HepG2 (cell line): ENCODE results near the gene PRUNE1. TPM values are rescaled to one million over a fixed set of nuclear protein-coding genes. Genes with fewer than 3 reads are reported as not detected.

Experiments
- DMAP1 ChIP-seq: IDR thresholded peaks from 2 replicates; pipeline ENCODE4 v1.6.1; 2016
- ELF3 ChIP-seq: IDR thresholded peaks from 2 replicates; pipeline ENCODE4 v1.6.1; 2016; ENCODE audit warnings: missing genetic modification reagents, missing compliant biosample characterization
- ETV5 ChIP-seq: IDR thresholded peaks from 2 replicates; pipeline ENCODE4 v1.6.1; 2018; ENCODE audit warnings: missing biosample characterization, missing genetic modification reagents, inconsistent platforms, borderline replicate concordance
- FOSL2 ChIP-seq: sonication (generic); formaldehyde crosslinking; IDR thresholded peaks from 2 replicates; pipeline ENCODE4 v1.4.0; 2020; ENCODE audit warnings: missing genetic modification reagents
- FOXM1 ChIP-seq: sonication (generic); formaldehyde crosslinking; IDR thresholded peaks from 2 replicates; pipeline ENCODE4 v1.5.0; 2020; ENCODE audit warnings: missing genetic modification reagents
- GABPA ChIP-seq, 2 experiments: IDR thresholded peaks; 2 replicates each; pipeline ENCODE4 v1.6.1; 2011 to 2016; ENCODE audit warnings: low read depth in 2 of 2, low read length in 1 of 2, missing biosample characterization in 1 of 2, missing genetic modification characterization in 1 of 2
- GATAD2A ChIP-seq: IDR thresholded peaks from 2 replicates; pipeline ENCODE4 v1.6.1; 2016
- NR2F6 ChIP-seq, 2 experiments: IDR thresholded peaks; 2 replicates each; pipeline ENCODE4 v1.6.1; 2016; ENCODE audit warnings: antibody characterized with exemption in 1 of 2, mild to moderate bottlenecking in 1 of 2
- RARA ChIP-seq: IDR thresholded peaks from 2 replicates; pipeline ENCODE4 v1.6.1; 2016; ENCODE audit warnings: missing genetic modification reagents, missing compliant biosample characterization
- SALL1 ChIP-seq: sonication (generic); formaldehyde crosslinking; IDR thresholded peaks from 2 replicates; pipeline ENCODE4 v1.8.0; 2022; ENCODE audit warnings: mild to moderate bottlenecking, missing genetic modification reagents
- SNAPC2 ChIP-seq: sonication (generic); formaldehyde crosslinking; IDR thresholded peaks from 2 replicates; pipeline ENCODE4 v1.8.1; 2022; ENCODE audit warnings: mild to moderate bottlenecking, missing genetic modification reagents
- SOX6 ChIP-seq, 2 experiments: fragments of 450-650 bp in 1 of 2; sonication (generic) in 1 of 2; formaldehyde crosslinking in 1 of 2; IDR thresholded peaks; 2 replicates each; pipeline versions ENCODE4 v1.4.0 to v1.6.1; 2017 to 2020; ENCODE audit warnings: antibody characterized with exemption in 1 of 2, mild to moderate bottlenecking in 1 of 2, missing genetic modification reagents in 1 of 2
- ZFY ChIP-seq: sonication (generic); formaldehyde crosslinking; IDR thresholded peaks from 2 replicates; pipeline ENCODE4 v1.4.0; 2020; ENCODE audit warnings: missing genetic modification reagents
- ZKSCAN5 ChIP-seq: sonication (generic); formaldehyde crosslinking; IDR thresholded peaks from 2 replicates; pipeline ENCODE4 v1.5.1; 2020; ENCODE audit warnings: mild to moderate bottlenecking, missing genetic modification reagents
- ZNF577 ChIP-seq: sonication (generic); formaldehyde crosslinking; IDR thresholded peaks from 2 replicates; pipeline ENCODE4 v1.4.0; 2020; ENCODE audit warnings: mild to moderate bottlenecking, low read depth, missing genetic modification reagents, borderline replicate concordance
- ZSCAN9 ChIP-seq: IDR thresholded peaks from 2 replicates; pipeline ENCODE4 v1.6.1; 2016; ENCODE audit warnings: borderline replicate concordance
- polyA plus RNA-seq, 8 experiments: library from polyadenylated mRNA; depleted of rRNA in 3 of 8; stranded (reverse) in 7 of 8; unstranded in 1 of 8; fragments of >200 nt; fragmentation: Illumina TruSeq in 4 of 8; extraction: Trizol in 4 of 8; gene quantifications; 2 replicates each; pipeline versions ENCODE4 v1.2.1 to v1.2.3, GENCODE V29; 2011 to 2016; ENCODE audit warnings: low read depth in 4 of 8, missing spikeins in 1 of 8, mixed read lengths in 1 of 8; ENCODE audit not compliant: insufficient read depth in 1 of 8
- total RNA-seq, 5 experiments: library from RNA; depleted of rRNA; stranded (reverse); fragments of >200 nt; fragmentation: Illumina TruSeq; extraction: Trizol; gene quantifications; 2 replicates each; pipeline ENCODE4 v1.2.3, GENCODE V29; 2016; ENCODE audit warnings: low read depth in 1 of 5
- TF ChIP-seq, protein P1 (sequence below), 2 experiments: sonication (generic) in 1 of 2; formaldehyde crosslinking in 1 of 2; IDR thresholded peaks; 2 replicates each; pipeline versions ENCODE4 v1.4.0 to v1.6.1; 2018 to 2020; ENCODE audit warnings: missing genetic modification reagents in 2 of 2, borderline replicate concordance in 1 of 2, low read depth in 1 of 2, mild to moderate bottlenecking in 1 of 2, missing biosample characterization in 1 of 2
- TF ChIP-seq, protein P2 (sequence below): sonication (generic); formaldehyde crosslinking; IDR thresholded peaks from 2 replicates; pipeline ENCODE4 v1.9.0; 2022; ENCODE audit warnings: missing genetic modification reagents, mild to moderate bottlenecking, borderline replicate concordance
- TF ChIP-seq, protein P3 (sequence below): IDR thresholded peaks from 2 replicates; pipeline ENCODE4 v1.4.0; 2020; ENCODE audit warnings: mild to moderate bottlenecking, missing genetic modification reagents
- TF ChIP-seq, protein P4 (sequence below): IDR thresholded peaks from 2 replicates; pipeline ENCODE4 v1.6.1; 2018; ENCODE audit warnings: missing genetic modification reagents, mild to moderate bottlenecking, missing compliant biosample characterization

The PRUNE1 gene
- total and polyA plus RNA-seq, 2 of the 13 experiments (the other 11 are each of a cell fraction or from before 2014, with no cell fraction given), result 19.0 to 31.9 TPM

DNA sequence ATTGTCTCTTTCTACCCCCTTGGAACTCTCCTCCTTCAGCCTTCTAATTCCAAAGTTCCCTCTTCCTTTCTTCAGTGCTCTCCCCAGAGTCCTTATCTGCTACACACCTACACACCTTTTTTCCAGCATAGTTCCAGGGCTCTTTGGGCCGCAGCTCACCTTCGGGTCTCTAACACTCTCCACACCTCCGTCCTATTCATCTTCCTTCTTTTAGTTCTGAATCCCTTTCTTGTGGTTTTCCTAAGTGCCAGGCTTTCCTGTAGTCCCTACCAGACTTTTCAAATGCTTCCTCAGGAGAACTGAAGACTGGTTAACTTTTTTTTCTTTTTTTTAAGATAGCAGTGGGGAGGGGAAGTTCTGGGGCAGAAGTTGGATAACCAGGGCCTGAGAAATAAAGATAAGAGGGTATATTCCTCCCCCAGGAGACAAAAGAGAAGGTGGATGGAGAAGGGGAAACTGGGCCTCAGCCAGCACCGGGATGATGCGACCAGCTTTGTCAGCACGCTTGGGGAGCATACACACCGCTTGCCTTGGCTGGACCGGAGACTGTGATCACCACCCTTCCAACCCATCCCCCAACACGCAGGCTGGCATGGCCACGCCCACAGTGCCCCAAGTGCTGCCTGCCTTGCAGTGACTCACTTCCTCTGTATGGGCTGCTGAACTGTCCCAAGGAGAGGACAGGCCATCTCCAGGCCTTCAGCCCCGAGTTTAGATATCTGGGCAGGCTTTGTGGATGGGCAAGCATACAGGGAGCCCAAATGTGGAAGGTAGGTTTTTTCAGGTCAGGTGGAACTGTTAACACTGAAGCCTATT is 31.2 kb upstream of the PRUNE1 start (continued):
- TF ChIP-seq, protein P1, sequence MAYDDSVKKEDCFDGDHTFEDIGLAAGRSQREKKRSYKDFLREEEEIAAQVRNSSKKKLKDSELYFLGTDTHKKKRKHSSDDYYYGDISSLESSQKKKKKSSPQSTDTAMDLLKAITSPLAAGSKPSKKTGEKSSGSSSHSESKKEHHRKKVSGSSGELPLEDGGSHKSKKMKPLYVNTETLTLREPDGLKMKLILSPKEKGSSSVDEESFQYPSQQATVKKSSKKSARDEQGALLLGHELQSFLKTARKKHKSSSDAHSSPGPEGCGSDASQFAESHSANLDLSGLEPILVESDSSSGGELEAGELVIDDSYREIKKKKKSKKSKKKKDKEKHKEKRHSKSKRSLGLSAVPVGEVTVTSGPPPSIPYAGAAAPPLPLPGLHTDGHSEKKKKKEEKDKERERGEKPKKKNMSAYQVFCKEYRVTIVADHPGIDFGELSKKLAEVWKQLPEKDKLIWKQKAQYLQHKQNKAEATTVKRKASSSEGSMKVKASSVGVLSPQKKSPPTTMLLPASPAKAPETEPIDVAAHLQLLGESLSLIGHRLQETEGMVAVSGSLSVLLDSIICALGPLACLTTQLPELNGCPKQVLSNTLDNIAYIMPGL (CRISPR knock-in tag; IDR thresholded peaks at IDR 0.05; ENCODE audit: borderline replicate concordance in 1 of 2, low read depth in 1 of 2), result peak in 1 of 2 experiments; percentile 62; a peak in 1 of 4 replicates
- peak; percentile 37; the same call in 1 of the 2 replicates for TF ChIP-seq RARA (CRISPR knock-in tag)
- peak; percentile 37; the same call in 1 of the 2 replicates for TF ChIP-seq DMAP1 (CRISPR knock-in tag)
- no peak for TF ChIP-seq NR2F6 (IDR thresholded peaks at IDR 0.05)
- peak; percentile 30; the same call in 1 of the 2 replicates for TF ChIP-seq NR2F6 (CRISPR knock-in tag; IDR thresholded peaks at IDR 0.05)
- TF ChIP-seq ELF3 (CRISPR knock-in tag), result peak; percentile 69
- peak; percentile 93 for TF ChIP-seq ETV5 (CRISPR knock-in tag)
- peak; percentile 98 for TF ChIP-seq FOSL2 (CRISPR knock-in tag)
- no peak for TF ChIP-seq SALL1 (CRISPR knock-in tag)
- TF ChIP-seq, protein P2, sequence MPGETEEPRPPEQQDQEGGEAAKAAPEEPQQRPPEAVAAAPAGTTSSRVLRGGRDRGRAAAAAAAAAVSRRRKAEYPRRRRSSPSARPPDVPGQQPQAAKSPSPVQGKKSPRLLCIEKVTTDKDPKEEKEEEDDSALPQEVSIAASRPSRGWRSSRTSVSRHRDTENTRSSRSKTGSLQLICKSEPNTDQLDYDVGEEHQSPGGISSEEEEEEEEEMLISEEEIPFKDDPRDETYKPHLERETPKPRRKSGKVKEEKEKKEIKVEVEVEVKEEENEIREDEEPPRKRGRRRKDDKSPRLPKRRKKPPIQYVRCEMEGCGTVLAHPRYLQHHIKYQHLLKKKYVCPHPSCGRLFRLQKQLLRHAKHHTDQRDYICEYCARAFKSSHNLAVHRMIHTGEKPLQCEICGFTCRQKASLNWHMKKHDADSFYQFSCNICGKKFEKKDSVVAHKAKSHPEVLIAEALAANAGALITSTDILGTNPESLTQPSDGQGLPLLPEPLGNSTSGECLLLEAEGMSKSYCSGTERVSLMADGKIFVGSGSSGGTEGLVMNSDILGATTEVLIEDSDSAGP (CRISPR knock-in tag), result peak; percentile 59; the same call in 1 of the 2 replicates
- 0 out of 2 replicates have a peak, but pooled peaks have one; percentile 40 for TF ChIP-seq ZSCAN9 (CRISPR knock-in tag)
- TF ChIP-seq, protein P3, sequence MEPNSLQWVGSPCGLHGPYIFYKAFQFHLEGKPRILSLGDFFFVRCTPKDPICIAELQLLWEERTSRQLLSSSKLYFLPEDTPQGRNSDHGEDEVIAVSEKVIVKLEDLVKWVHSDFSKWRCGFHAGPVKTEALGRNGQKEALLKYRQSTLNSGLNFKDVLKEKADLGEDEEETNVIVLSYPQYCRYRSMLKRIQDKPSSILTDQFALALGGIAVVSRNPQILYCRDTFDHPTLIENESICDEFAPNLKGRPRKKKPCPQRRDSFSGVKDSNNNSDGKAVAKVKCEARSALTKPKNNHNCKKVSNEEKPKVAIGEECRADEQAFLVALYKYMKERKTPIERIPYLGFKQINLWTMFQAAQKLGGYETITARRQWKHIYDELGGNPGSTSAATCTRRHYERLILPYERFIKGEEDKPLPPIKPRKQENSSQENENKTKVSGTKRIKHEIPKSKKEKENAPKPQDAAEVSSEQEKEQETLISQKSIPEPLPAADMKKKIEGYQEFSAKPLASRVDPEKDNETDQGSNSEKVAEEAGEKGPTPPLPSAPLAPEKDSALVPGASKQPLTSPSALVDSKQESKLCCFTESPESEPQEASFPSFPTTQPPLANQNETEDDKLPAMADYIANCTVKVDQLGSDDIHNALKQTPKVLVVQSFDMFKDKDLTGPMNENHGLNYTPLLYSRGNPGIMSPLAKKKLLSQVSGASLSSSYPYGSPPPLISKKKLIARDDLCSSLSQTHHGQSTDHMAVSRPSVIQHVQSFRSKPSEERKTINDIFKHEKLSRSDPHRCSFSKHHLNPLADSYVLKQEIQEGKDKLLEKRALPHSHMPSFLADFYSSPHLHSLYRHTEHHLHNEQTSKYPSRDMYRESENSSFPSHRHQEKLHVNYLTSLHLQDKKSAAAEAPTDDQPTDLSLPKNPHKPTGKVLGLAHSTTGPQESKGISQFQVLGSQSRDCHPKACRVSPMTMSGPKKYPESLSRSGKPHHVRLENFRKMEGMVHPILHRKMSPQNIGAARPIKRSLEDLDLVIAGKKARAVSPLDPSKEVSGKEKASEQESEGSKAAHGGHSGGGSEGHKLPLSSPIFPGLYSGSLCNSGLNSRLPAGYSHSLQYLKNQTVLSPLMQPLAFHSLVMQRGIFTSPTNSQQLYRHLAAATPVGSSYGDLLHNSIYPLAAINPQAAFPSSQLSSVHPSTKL (CRISPR knock-in tag), result peak; percentile 65
- TF ChIP-seq SOX6 (IDR thresholded peaks at IDR 0.05), result no peak
- TF ChIP-seq SOX6 (CRISPR knock-in tag; IDR thresholded peaks at IDR 0.05), result 0 out of 2 replicates have a peak, but pooled peaks have one; percentile 15
- TF ChIP-seq FOXM1 (CRISPR knock-in tag), result no peak
- TF ChIP-seq, protein P4, sequence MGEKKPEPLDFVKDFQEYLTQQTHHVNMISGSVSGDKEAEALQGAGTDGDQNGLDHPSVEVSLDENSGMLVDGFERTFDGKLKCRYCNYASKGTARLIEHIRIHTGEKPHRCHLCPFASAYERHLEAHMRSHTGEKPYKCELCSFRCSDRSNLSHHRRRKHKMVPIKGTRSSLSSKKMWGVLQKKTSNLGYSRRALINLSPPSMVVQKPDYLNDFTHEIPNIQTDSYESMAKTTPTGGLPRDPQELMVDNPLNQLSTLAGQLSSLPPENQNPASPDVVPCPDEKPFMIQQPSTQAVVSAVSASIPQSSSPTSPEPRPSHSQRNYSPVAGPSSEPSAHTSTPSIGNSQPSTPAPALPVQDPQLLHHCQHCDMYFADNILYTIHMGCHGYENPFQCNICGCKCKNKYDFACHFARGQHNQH (CRISPR knock-in tag), result peak; percentile 35; the same call in 1 of the 2 replicates
- no peak for TF ChIP-seq GABPA (IDR thresholded peaks at IDR 0.05; ENCODE audit: low read depth, low read length)
- TF ChIP-seq GABPA (CRISPR knock-in tag; IDR thresholded peaks at IDR 0.05; ENCODE audit: low read depth), result peak; percentile 34; the same call in 1 of the 2 replicates
- no peak for TF ChIP-seq ZKSCAN5
- TF ChIP-seq ZNF577 (CRISPR knock-in tag), result no peak
- TF ChIP-seq SNAPC2, result no peak
- peak; percentile 27; the same call in 1 of the 2 replicates for TF ChIP-seq ZFY (CRISPR knock-in tag)
- TF ChIP-seq GATAD2A (CRISPR knock-in tag), result peak; percentile 79
